G401 (cell line): ENCODE results near the gene PCBP4. TPM values are rescaled to one million over a fixed set of nuclear protein-coding genes. Genes with fewer than 3 reads are reported as not detected.
"Not testable (repeated sequence)": the region's sequence is repeated elsewhere in the genome, so short reads cannot be mapped to it uniquely, and the experiment has no call there.

ENCODE experiments used
- DNase-seq: peaks from one replicate; pipeline ENCODE4 v3.0.0-alpha.2; 2015; ENCODE audit warnings: low spot score
- in situ Hi-C: cut with HindIII; loops from 2 replicates; pipeline ENCODE4 v1.10.0; 2016; ENCODE audit warnings: low sequenced_read_pairs, mixed read lengths
- total RNA-seq: library from RNA; depleted of rRNA; stranded (reverse); fragments of >200 nt; shearing (Covaris generic); gene quantifications from 2 replicates; pipeline ENCODE4 v1.2.3, GENCODE V29; 2014; rRNA removed

Gene PCBP4
- total RNA-seq, 1 experiment from 2014 or later = 57.1 TPM

- DNase-seq = no peak
These were observed 34.5 kb downstream of the PCBP4 start for GRCh38 chr3:51932471-51933370.

GRCh38 chr3:51931756-51932155 is 35.5 kb downstream of the PCBP4 start:
- no peak for DNase-seq
- in situ Hi-C loops = no loop called here

More at GRCh38 chr3:51932471-51933370, 34.5 kb downstream of the PCBP4 start:
- in situ Hi-C loops = no loop called here

- in situ Hi-C loops = no loop called here
- DNase-seq = no peak
These were observed 36.8 kb downstream of the PCBP4 start for GRCh38 chr3:51930439-51930838.

- in situ Hi-C loops = no loop called here
- DNase-seq = no peak
These were observed 37.7 kb downstream of the PCBP4 start for GRCh38 chr3:51929420-51930003.

GRCh38 chr3:51928981-51929380 is 38.3 kb downstream of the PCBP4 start:
- in situ Hi-C loops, DNase-seq: not testable (repeated sequence)

GRCh38 chr3:51928438-51928837 is 38.8 kb downstream of the PCBP4 start:
- no peak for DNase-seq
- in situ Hi-C loops = no loop called here

GRCh38 chr3:51927061-51927977 is 39.9 kb downstream of the PCBP4 start:
- in situ Hi-C loops = no loop called here
- no peak for DNase-seq

- in situ Hi-C loops = no loop called here
These were observed 46.1 kb downstream of the PCBP4 start for GRCh38 chr3:51921081-51921578.

GRCh38 chr3:51916418-51916817 is 50.8 kb downstream of the PCBP4 start:
- in situ Hi-C loops = no loop called here
- no peak for DNase-seq

More at GRCh38 chr3:51921081-51921578, 46.1 kb downstream of the PCBP4 start:
- DNase-seq = no peak

GRCh38 chr3:51908026-51908425 is 59.2 kb downstream of the PCBP4 start:
- in situ Hi-C loops = no loop called here

More at GRCh38 chr3:51908026-51908425, 59.2 kb downstream of the PCBP4 start:
- DNase-seq = no peak

Other genes with a start within 250 kb of the PCBP4 start
- not detected in 2 replicates for gene IQCF6, start 188.2 kb downstream of the PCBP4 start, total RNA-seq
- gene IQCF2, start 105.8 kb downstream of the PCBP4 start, total RNA-seq = not detected in 2 replicates
- not detected in 2 replicates for gene IQCF5, start 91.9 kb downstream of the PCBP4 start, total RNA-seq
- not detected in 2 replicates for gene IQCF1, start 64.1 kb downstream of the PCBP4 start, total RNA-seq
- 80.6 and 87.0 TPM in 2 replicates for gene RRP9, start 25.6 kb downstream of the PCBP4 start, total RNA-seq
- 6.4 and 9.7 TPM in 2 replicates for gene PARP3, start 25.1 kb downstream of the PCBP4 start, total RNA-seq
- not detected in 2 replicates for gene GPR62, start 12.1 kb downstream of the PCBP4 start, total RNA-seq
- gene ABHD14B, start 6.6 kb upstream of the PCBP4 start, total RNA-seq = 6.5 and 9.9 TPM in 2 replicates
- gene ABHD14A, start 7.6 kb upstream of the PCBP4 start, total RNA-seq = 14.8 and 26.8 TPM in 2 replicates
- 103 and 242 TPM in 2 replicates for gene ACY1, start 16.1 kb upstream of the PCBP4 start, total RNA-seq
- gene RPL29, start 28.4 kb upstream of the PCBP4 start, total RNA-seq = 2,209 and 2,228 TPM in 2 replicates
- 14.6 and 16.8 TPM in 2 replicates for gene DUSP7, start 89.1 kb upstream of the PCBP4 start, total RNA-seq
- 22.8 and 32.2 TPM in 2 replicates for gene POC1A, start 187.0 kb upstream of the PCBP4 start, total RNA-seq
- 66.7 and 73.0 TPM in 2 replicates for gene ALAS1, start 230.7 kb upstream of the PCBP4 start, total RNA-seq